ENCODE measurements around the gene NR1H3. TPM values are rescaled to one million over a fixed set of nuclear protein-coding genes. Genes with fewer than 3 reads are reported as not detected.

Gene NR1H3
- total RNA-seq, 2 experiments from 2014 or later = 6.2 to 14.7 TPM

- H3K9me3 ChIP-seq (ENCODE audit: low read length) = no peaks in the 10 kb centered on the region
- peaks cover 41% of the 10 kb centered on the region for H3K79me2 ChIP-seq (ENCODE audit: insufficient read depth, low read depth, low read length)
- H3K9me2 ChIP-seq (ENCODE audit: insufficient read depth, low read length) = no peaks in the 10 kb centered on the region
- H4K20me1 ChIP-seq (ENCODE audit: insufficient read depth, low read length) = peaks cover 24% of the 10 kb centered on the region; the same call in 1 of the 2 replicates
- TF ChIP-seq EZH2phosphoT487 (IDR thresholded peaks at IDR 0.05; ENCODE audit: borderline replicate concordance, low read depth, low read length) (no peak), CTCF (conservative IDR thresholded peaks at IDR 0.05; ENCODE audit: low read length) (no peak)
- peak overlapping the region; percentile 27 for H3K27ac ChIP-seq (ENCODE audit: low read depth, low read length, poor library complexity, severe bottlenecking)
- H3K4me2 ChIP-seq (ENCODE audit: low read length) = peak overlapping the region; percentile 86
- DNase-seq (ENCODE audit: low spot score) = peak; percentile 13
- H3K4me1 ChIP-seq (ENCODE audit: insufficient read depth, low read length, poor library complexity, severe bottlenecking) = peaks cover 38% of the 10 kb centered on the region
- POLR2A ChIA-PET = interaction anchor here (0.8 to 2.0 kb wide), 5 partner anchors 10 to 170 kb away, joined by 3 to 7 read pairs (median 3); partner anchors contain the start of gene ACP2
- no peak overlapping the region for H2AFZ ChIP-seq (ENCODE audit: low read length)
- BruUV-seq (replicated peaks) = no TSS peak
- H3K36me3 ChIP-seq (ENCODE audit: insufficient read depth, low read length) = peaks cover 41% of the 10 kb centered on the region
- peak overlapping the region; percentile 78 for H3K4me3 ChIP-seq (ENCODE audit: low read depth, low read length, poor library complexity, severe bottlenecking)
- CTCF ChIA-PET (ENCODE audit: unreplicated experiment) = interaction anchor here (0.7 kb wide), 2 partner anchors 52 to 308 kb away, joined by 3 read pairs; no protein-coding TSS in a partner anchor
- intact Hi-C loops (cut with micrococcal nuclease; ENCODE audit: unreplicated experiment) = loop anchor here (5.0 kb wide), 3 partner anchors 100 to 580 kb away; no protein-coding TSS in a partner anchor
Observed at GRCh38 chr11:47272706-47273105, 14.9 kb downstream of the NR1H3 start.

- Histone ChIP-seq H2AFZ (ENCODE audit: low read length) (no peak overlapping the region), H3K4me1 (ENCODE audit: insufficient read depth, low read length, poor library complexity, severe bottlenecking) (peaks cover 22% of the 10 kb centered on the region), H3K4me3 (ENCODE audit: low read depth, low read length, poor library complexity, severe bottlenecking) (no peak overlapping the region), H3K9me2 (ENCODE audit: insufficient read depth, low read length) (no peaks in the 10 kb centered on the region), H3K36me3 (ENCODE audit: insufficient read depth, low read length) (peaks cover 60% of the 10 kb centered on the region), H3K9me3 (ENCODE audit: low read length) (no peaks in the 10 kb centered on the region), H3K4me2 (ENCODE audit: low read length) (no peak overlapping the region), H3K27ac (ENCODE audit: low read depth, low read length, poor library complexity, severe bottlenecking) (no peak overlapping the region), H3K79me2 (ENCODE audit: insufficient read depth, low read depth, low read length) (peaks cover 41% of the 10 kb centered on the region), H4K20me1 (ENCODE audit: insufficient read depth, low read length) (peaks cover 24% of the 10 kb centered on the region; the same call in 1 of the 2 replicates)
- no peak for DNase-seq (ENCODE audit: low spot score)
- no peak for TF ChIP-seq EZH2phosphoT487 (IDR thresholded peaks at IDR 0.05; ENCODE audit: borderline replicate concordance, low read depth, low read length)
- TF ChIP-seq CTCF (conservative IDR thresholded peaks at IDR 0.05; ENCODE audit: low read length) = no peak
- ChIA-PET POLR2A (interaction anchor here (0.6 to 0.7 kb wide), 3 partner anchors 23 to 635 kb away, joined by 3 to 4 read pairs (median 3); no protein-coding TSS in a partner anchor), CTCF (ENCODE audit: unreplicated experiment) (no interaction called here)
- BruUV-seq (replicated peaks) = no TSS peak
- intact Hi-C loops (cut with micrococcal nuclease; ENCODE audit: unreplicated experiment) = loop anchor here (5.0 kb wide), 4 partner anchors 73 to 578 kb away; no protein-coding TSS in a partner anchor
Observed at GRCh38 chr11:47274495-47275235, 16.9 kb downstream of the NR1H3 start.

GRCh38 chr11:47276923-47277322 lies 19.1 kb downstream of the NR1H3 start:
- POLR2A ChIA-PET = no interaction called here
- no TSS peak for BruUV-seq (replicated peaks)
- Histone ChIP-seq H3K4me2 (ENCODE audit: low read length) (no peak overlapping the region), H3K4me3 (ENCODE audit: low read depth, low read length, poor library complexity, severe bottlenecking) (no peak overlapping the region), H4K20me1 (ENCODE audit: insufficient read depth, low read length) (peaks cover 10% of the 10 kb centered on the region; the same call in 1 of the 2 replicates), H2AFZ (ENCODE audit: low read length) (no peak overlapping the region), H3K27ac (ENCODE audit: low read depth, low read length, poor library complexity, severe bottlenecking) (no peak overlapping the region), H3K36me3 (ENCODE audit: insufficient read depth, low read length) (peaks cover 80% of the 10 kb centered on the region), H3K4me1 (ENCODE audit: insufficient read depth, low read length, poor library complexity, severe bottlenecking) (peaks cover 11% of the 10 kb centered on the region), H3K9me3 (ENCODE audit: low read length) (no peaks in the 10 kb centered on the region), H3K9me2 (ENCODE audit: insufficient read depth, low read length) (no peaks in the 10 kb centered on the region), H3K79me2 (ENCODE audit: insufficient read depth, low read depth, low read length) (peaks cover 25% of the 10 kb centered on the region)
- intact Hi-C loops (cut with micrococcal nuclease; ENCODE audit: unreplicated experiment) = loop anchor here (5.0 kb wide), 1 partner anchor 70 kb away; no protein-coding TSS in a partner anchor
- CTCF ChIA-PET (ENCODE audit: unreplicated experiment) = no interaction called here
- no peak for TF ChIP-seq EZH2phosphoT487 (IDR thresholded peaks at IDR 0.05; ENCODE audit: borderline replicate concordance, low read depth, low read length)
- no peak for TF ChIP-seq CTCF (conservative IDR thresholded peaks at IDR 0.05; ENCODE audit: low read length)
- DNase-seq (ENCODE audit: low spot score) = no peak

Data from OCI-LY7 (cell line).